OCI-LY1 (cell line): ENCODE measurements around the gene MRGPRF.

ENCODE experiments used
- EZH2 ChIP-seq: fragments of 200-600 bp; sonication (generic), shearing (Covaris generic); IDR thresholded peaks from 2 replicates; pipeline ENCODE4 v1.8.0; 2017; ENCODE audit warnings: borderline replicate concordance, mixed run types, mild to moderate bottlenecking, antibody characterized with exemption, low read length, moderate library complexity, mixed read lengths
- TF ChIP-seq, protein P1 (sequence below): fragments of 200-600 bp; sonication (generic), shearing (Covaris generic); IDR thresholded peaks from 2 replicates; pipeline ENCODE4 v1.5.1; 2017; ENCODE audit warnings: mild to moderate bottlenecking, antibody characterized with exemption, low read length, moderate library complexity, mixed read lengths

DNA sequence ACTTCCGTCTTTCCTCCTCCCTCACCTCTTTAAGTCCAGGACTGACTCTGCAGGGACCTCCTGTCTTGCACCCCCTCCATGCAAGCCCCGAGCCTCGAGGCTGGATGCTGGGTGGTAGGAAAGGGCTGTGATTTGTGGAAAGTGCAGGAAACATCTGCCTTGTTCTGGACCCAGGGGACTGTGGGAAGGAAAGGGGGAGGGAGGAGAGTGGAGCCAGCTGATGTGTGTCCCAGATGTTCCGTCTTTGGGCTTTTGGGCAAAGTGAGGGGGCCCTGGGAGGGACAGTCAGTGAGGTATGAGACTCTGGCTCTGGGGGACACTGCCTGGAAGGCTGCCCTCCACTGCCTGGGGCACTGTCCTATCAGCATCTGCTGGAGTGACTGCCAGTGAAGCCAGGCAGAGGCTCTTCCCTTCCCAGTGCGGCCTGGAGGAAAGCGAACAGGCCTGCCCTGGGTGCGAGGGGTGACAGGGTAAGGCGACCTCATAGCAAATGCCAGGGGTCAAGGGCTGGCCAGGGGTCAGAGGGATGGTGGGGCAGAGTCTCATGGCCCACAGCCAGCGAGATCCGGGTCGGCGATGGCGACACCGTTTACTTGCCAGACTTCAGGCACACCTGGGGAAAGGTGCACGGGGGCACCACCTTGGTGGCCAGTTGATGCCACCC is 34.0 kb downstream of the MRGPRF start:
- TF ChIP-seq, protein P1, sequence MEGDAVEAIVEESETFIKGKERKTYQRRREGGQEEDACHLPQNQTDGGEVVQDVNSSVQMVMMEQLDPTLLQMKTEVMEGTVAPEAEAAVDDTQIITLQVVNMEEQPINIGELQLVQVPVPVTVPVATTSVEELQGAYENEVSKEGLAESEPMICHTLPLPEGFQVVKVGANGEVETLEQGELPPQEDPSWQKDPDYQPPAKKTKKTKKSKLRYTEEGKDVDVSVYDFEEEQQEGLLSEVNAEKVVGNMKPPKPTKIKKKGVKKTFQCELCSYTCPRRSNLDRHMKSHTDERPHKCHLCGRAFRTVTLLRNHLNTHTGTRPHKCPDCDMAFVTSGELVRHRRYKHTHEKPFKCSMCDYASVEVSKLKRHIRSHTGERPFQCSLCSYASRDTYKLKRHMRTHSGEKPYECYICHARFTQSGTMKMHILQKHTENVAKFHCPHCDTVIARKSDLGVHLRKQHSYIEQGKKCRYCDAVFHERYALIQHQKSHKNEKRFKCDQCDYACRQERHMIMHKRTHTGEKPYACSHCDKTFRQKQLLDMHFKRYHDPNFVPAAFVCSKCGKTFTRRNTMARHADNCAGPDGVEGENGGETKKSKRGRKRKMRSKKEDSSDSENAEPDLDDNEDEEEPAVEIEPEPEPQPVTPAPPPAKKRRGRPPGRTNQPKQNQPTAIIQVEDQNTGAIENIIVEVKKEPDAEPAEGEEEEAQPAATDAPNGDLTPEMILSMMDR, result no peak
- no peak for TF ChIP-seq EZH2
